HepG2 (cell line): Measurements from ENCODE around the gene PCBP2. TPM values are rescaled to one million over a fixed set of nuclear protein-coding genes. Genes with fewer than 3 reads are reported as not detected.

Source experiments
- CEBPG ChIP-seq: IDR thresholded peaks from 2 replicates; pipeline ENCODE4 v1.6.1; 2016
- DNMT3B ChIP-seq: conservative IDR thresholded peaks from 2 replicates; pipeline ENCODE4 v1.6.1; 2016; ENCODE audit warnings: missing biosample characterization, control low read depth
- GATAD2A ChIP-seq: IDR thresholded peaks from 2 replicates; pipeline ENCODE4 v1.6.1; 2016
- HHEX ChIP-seq: IDR thresholded peaks from 2 replicates; pipeline ENCODE4 v1.6.1; 2016; ENCODE audit warnings: control low read depth
- KLF9 ChIP-seq: IDR thresholded peaks from 2 replicates; pipeline ENCODE4 v1.6.1; 2016; ENCODE audit warnings: low read depth
- POLR2A ChIP-seq, 2 experiments: IDR thresholded peaks; 2 replicates each; pipeline ENCODE4 v1.6.1; 2011; ENCODE audit warnings: low read depth in 2 of 2, low read length in 2 of 2, mild to moderate bottlenecking in 1 of 2, moderate library complexity in 1 of 2; ENCODE audit not compliant: insufficient read depth in 1 of 2
- POLR2AphosphoS2 ChIP-seq: IDR thresholded peaks from 2 replicates; pipeline ENCODE4 v1.6.1; 2011; ENCODE audit warnings: low read depth, low read length, improper control_type of control experiment
- SNAPC2 ChIP-seq: sonication (generic); formaldehyde crosslinking; IDR thresholded peaks from 2 replicates; pipeline ENCODE4 v1.8.1; 2022; ENCODE audit warnings: mild to moderate bottlenecking, missing genetic modification reagents
- TARDBP ChIP-seq: sonication (generic); formaldehyde crosslinking; IDR thresholded peaks from 2 replicates; pipeline ENCODE4 v1.8.0; 2022; ENCODE audit warnings: mild to moderate bottlenecking, missing genetic modification reagents
- TBX2 ChIP-seq: sonication (generic); formaldehyde crosslinking; IDR thresholded peaks from 2 replicates; pipeline ENCODE4 v1.5.0; 2020; ENCODE audit warnings: missing genetic modification reagents, mild to moderate bottlenecking, borderline replicate concordance
- TMF1 ChIP-seq: sonication (generic); formaldehyde crosslinking; IDR thresholded peaks from 2 replicates; pipeline ENCODE4 v1.8.1; 2022; ENCODE audit warnings: low read depth, missing genetic modification reagents
- TOPORS ChIP-seq: sonication (generic); formaldehyde crosslinking; IDR thresholded peaks from 2 replicates; pipeline ENCODE4 v1.8.0; 2023; ENCODE audit warnings: mild to moderate bottlenecking, missing genetic modification reagents
- ZNF772 ChIP-seq: sonication (generic); formaldehyde crosslinking; IDR thresholded peaks from 2 replicates; pipeline ENCODE4 v1.5.0; 2020; ENCODE audit warnings: mild to moderate bottlenecking, missing genetic modification reagents
- polyA plus RNA-seq, 8 experiments: library from polyadenylated mRNA; depleted of rRNA in 3 of 8; stranded (reverse) in 7 of 8; unstranded in 1 of 8; fragments of >200 nt; fragmentation: Illumina TruSeq in 4 of 8; extraction: Trizol in 4 of 8; gene quantifications; 2 replicates each; pipeline versions ENCODE4 v1.2.1 to v1.2.3, GENCODE V29; 2011 to 2016; ENCODE audit warnings: low read depth in 4 of 8, missing spikeins in 1 of 8, mixed read lengths in 1 of 8; ENCODE audit not compliant: insufficient read depth in 1 of 8
- total RNA-seq, 5 experiments: library from RNA; depleted of rRNA; stranded (reverse); fragments of >200 nt; fragmentation: Illumina TruSeq; extraction: Trizol; gene quantifications; 2 replicates each; pipeline ENCODE4 v1.2.3, GENCODE V29; 2016; ENCODE audit warnings: low read depth in 1 of 5
- TF ChIP-seq, protein P1 (sequence below): sonication (generic); formaldehyde crosslinking; IDR thresholded peaks from 2 replicates; pipeline ENCODE4 v1.4.0; 2020; ENCODE audit warnings: missing genetic modification reagents
- TF ChIP-seq, protein P2 (sequence below): sonication (generic); formaldehyde crosslinking; IDR thresholded peaks from 2 replicates; pipeline ENCODE4 v1.5.0; 2020; ENCODE audit warnings: mild to moderate bottlenecking, missing genetic modification reagents
- TF ChIP-seq, protein P3 (sequence below): sonication (generic); formaldehyde crosslinking; IDR thresholded peaks from 2 replicates; pipeline ENCODE4 v1.5.1; 2020; ENCODE audit warnings: mild to moderate bottlenecking, missing genetic modification reagents
- TF ChIP-seq, protein P4 (sequence below): sonication (generic); formaldehyde crosslinking; IDR thresholded peaks from 2 replicates; pipeline ENCODE4 v1.8.1; 2023; ENCODE audit warnings: mild to moderate bottlenecking, missing genetic modification reagents, borderline replicate concordance
- TF ChIP-seq, protein P5 (sequence below): sonication (generic); formaldehyde crosslinking; IDR thresholded peaks from 2 replicates; pipeline ENCODE4 v1.4.0; 2020; ENCODE audit warnings: missing genetic modification reagents, borderline replicate concordance

The PCBP2 gene
- total and polyA plus RNA-seq, 2 of the 13 experiments (the other 11 are each of a cell fraction or from before 2014, with no cell fraction given) = 154 to 345 TPM

DNA sequence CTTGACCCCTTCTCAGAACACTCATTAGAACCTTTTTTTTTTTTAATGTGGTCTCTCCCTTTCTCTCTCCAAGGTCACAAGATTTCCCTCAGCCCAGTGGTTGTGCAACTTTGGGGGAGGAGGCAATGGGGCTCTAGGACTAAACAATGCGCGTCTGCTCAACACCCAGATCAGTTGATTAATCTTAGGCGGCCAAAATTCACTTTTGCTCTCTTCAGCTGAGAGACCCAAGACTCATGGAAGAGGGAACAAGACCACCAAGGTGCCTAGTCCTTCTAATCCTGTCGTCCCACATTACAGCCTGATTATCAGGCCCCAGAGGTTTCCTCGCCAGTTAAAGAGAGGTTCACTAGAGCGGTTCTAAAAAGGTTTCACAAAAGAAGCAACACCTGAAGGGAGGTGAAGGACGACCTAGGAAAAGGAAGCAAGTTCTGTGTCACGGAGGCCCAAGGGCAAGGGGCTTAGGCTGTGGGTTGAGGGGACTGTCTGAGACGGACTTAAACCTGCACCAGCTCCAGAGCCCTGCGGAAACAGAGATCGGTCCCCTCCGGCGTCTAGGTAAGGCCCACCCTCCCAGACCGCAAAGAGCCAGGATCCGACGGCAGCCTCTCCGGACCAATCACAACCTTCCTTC is 48.4 kb downstream of the PCBP2 start (continued):
- TF ChIP-seq, protein P1, sequence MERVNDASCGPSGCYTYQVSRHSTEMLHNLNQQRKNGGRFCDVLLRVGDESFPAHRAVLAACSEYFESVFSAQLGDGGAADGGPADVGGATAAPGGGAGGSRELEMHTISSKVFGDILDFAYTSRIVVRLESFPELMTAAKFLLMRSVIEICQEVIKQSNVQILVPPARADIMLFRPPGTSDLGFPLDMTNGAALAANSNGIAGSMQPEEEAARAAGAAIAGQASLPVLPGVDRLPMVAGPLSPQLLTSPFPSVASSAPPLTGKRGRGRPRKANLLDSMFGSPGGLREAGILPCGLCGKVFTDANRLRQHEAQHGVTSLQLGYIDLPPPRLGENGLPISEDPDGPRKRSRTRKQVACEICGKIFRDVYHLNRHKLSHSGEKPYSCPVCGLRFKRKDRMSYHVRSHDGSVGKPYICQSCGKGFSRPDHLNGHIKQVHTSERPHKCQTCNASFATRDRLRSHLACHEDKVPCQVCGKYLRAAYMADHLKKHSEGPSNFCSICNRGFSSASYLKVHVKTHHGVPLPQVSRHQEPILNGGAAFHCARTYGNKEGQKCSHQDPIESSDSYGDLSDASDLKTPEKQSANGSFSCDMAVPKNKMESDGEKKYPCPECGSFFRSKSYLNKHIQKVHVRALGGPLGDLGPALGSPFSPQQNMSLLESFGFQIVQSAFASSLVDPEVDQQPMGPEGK (CRISPR knock-in tag) = peak; percentile 7; the same call in 1 of the 2 replicates
- no peak; the same call in 1 of the 2 replicates for TF ChIP-seq TBX2 (CRISPR knock-in tag)
- 0 out of 2 replicates have a peak, but pooled peaks have one; percentile 49 for TF ChIP-seq TARDBP (CRISPR knock-in tag)
- no peak for TF ChIP-seq DNMT3B (CRISPR knock-in tag)
- TF ChIP-seq, protein P2, sequence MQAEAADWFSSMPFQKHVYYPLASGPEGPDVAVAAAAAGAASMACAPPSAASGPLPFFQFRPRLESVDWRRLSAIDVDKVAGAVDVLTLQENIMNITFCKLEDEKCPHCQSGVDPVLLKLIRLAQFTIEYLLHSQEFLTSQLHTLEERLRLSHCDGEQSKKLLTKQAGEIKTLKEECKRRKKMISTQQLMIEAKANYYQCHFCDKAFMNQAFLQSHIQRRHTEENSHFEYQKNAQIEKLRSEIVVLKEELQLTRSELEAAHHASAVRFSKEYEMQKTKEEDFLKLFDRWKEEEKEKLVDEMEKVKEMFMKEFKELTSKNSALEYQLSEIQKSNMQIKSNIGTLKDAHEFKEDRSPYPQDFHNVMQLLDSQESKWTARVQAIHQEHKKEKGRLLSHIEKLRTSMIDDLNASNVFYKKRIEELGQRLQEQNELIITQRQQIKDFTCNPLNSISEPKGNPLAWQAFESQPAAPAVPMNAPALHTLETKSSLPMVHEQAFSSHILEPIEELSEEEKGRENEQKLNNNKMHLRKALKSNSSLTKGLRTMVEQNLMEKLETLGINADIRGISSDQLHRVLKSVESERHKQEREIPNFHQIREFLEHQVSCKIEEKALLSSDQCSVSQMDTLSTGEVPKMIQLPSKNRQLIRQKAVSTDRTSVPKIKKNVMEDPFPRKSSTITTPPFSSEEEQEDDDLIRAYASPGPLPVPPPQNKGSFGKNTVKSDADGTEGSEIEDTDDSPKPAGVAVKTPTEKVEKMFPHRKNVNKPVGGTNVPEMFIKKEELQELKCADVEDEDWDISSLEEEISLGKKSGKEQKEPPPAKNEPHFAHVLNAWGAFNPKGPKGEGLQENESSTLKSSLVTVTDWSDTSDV (CRISPR knock-in tag) = no peak
- TF ChIP-seq, protein P3, sequence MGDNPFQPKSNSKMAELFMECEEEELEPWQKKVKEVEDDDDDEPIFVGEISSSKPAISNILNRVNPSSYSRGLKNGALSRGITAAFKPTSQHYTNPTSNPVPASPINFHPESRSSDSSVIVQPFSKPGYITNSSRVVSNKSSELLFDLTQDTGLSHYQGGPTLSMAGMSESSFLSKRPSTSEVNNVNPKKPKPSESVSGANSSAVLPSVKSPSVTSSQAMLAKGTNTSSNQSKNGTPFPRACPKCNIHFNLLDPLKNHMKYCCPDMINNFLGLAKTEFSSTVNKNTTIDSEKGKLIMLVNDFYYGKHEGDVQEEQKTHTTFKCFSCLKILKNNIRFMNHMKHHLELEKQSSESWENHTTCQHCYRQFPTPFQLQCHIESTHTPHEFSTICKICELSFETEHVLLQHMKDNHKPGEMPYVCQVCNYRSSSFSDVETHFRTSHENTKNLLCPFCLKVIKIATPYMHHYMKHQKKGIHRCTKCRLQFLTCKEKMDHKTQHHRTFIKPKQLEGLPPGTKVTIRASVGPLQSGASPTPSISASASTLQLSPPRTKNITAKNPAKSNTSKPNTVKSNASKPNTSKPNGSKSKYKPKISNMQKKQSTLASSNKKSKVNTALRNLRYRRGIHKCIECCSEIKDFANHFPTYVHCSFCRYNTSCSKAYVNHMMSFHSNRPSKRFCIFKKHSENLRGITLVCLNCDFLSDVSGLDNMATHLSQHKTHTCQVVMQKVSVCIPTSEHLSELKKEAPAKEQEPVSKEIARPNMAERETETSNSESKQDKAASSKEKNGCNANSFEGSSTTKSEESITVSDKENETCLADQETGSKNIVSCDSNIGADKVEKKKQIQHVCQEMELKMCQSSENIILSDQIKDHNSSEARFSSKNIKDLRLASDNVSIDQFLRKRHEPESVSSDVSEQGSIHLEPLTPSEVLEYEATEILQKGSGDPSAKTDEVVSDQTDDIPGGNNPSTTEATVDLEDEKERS = 0 out of 2 replicates have a peak, but pooled peaks have one; percentile 40
- peak; percentile 82 for TF ChIP-seq CEBPG (CRISPR knock-in tag)
- peak; percentile 30; the same call in 1 of the 2 replicates for TF ChIP-seq POLR2AphosphoS2
- TF ChIP-seq, protein P4, sequence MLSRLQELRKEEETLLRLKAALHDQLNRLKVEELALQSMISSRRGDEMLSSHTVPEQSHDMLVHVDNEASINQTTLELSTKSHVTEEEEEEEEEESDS = 0 out of 2 replicates have a peak, but pooled peaks have one; percentile 41
- no peak for TF ChIP-seq KLF9 (CRISPR knock-in tag)
- no peak for TF ChIP-seq HHEX (CRISPR knock-in tag)
- no peak for TF ChIP-seq ZNF772 (CRISPR knock-in tag)
- TF ChIP-seq POLR2A (IDR thresholded peaks at IDR 0.05; ENCODE audit: insufficient read depth in 1 of 2, low read depth in 2 of 2, low read length in 2 of 2) = peak; percentile 69 to 90; a peak in 3 of 4 replicates
- peak; percentile 68; the same call in 1 of the 2 replicates for TF ChIP-seq SNAPC2 (CRISPR knock-in tag)
- TF ChIP-seq TMF1 = 0 out of 2 replicates have a peak, but pooled peaks have one; percentile 46
- TF ChIP-seq TOPORS (CRISPR knock-in tag) = peak; percentile 35; the same call in 1 of the 2 replicates
- TF ChIP-seq GATAD2A (CRISPR knock-in tag) = 0 out of 2 replicates have a peak, but pooled peaks have one; percentile 18
- TF ChIP-seq, protein P5, sequence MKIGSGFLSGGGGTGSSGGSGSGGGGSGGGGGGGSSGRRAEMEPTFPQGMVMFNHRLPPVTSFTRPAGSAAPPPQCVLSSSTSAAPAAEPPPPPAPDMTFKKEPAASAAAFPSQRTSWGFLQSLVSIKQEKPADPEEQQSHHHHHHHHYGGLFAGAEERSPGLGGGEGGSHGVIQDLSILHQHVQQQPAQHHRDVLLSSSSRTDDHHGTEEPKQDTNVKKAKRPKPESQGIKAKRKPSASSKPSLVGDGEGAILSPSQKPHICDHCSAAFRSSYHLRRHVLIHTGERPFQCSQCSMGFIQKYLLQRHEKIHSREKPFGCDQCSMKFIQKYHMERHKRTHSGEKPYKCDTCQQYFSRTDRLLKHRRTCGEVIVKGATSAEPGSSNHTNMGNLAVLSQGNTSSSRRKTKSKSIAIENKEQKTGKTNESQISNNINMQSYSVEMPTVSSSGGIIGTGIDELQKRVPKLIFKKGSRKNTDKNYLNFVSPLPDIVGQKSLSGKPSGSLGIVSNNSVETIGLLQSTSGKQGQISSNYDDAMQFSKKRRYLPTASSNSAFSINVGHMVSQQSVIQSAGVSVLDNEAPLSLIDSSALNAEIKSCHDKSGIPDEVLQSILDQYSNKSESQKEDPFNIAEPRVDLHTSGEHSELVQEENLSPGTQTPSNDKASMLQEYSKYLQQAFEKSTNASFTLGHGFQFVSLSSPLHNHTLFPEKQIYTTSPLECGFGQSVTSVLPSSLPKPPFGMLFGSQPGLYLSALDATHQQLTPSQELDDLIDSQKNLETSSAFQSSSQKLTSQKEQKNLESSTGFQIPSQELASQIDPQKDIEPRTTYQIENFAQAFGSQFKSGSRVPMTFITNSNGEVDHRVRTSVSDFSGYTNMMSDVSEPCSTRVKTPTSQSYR = peak; percentile 14; the same call in 1 of the 2 replicates
